GM18507 (cell line): ENCODE results near the gene ALPL.
"Not testable (repeated sequence)": the region's sequence is repeated elsewhere in the genome, so short reads cannot be mapped to it uniquely, and the experiment has no call there.

Source experiments
- DNase-seq: peaks from one replicate; pipeline ENCODE4 v3.0.0; 2011; ENCODE audit warnings: low read depth; ENCODE audit not compliant: insufficient read length; ENCODE audit errors: extremely low spot score
- FAIRE-seq: peaks from 2 replicates; lab custom pipeline; 2011; peaks lifted over from hg19 to GRCh38; lab: Jason Lieb, UNC

Gene ALPL

DNA sequence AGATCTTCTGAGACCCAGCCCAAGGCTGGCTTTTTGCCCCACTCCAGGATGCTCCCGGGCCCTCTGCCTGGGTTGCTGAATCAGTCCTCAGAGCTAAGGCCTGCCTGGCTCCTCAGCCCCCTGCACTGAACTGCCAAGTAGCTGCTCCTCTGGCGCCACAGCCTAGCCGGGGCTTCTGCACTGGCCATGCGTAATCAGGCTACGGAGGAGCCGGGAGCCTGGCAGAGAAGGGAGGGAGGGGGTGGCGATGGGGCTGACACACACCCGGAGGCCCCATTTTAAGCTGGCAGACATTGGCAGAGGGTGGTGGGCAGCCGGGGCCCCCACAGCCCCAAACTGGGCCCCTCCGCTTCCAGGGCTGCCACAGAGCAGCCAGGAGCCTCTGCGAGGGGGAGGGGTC is 38.7 kb downstream of the ALPL start:
- no peak for FAIRE-seq
- DNase-seq, result no peak

GRCh38 chr1:21550097-21550496 is 40.9 kb downstream of the ALPL start:
- no peak for FAIRE-seq

GRCh38 chr1:21550866-21551475 is 41.7 kb downstream of the ALPL start:
- FAIRE-seq, result no peak
- DNase-seq, result no peak

More at GRCh38 chr1:21550097-21550496, 40.9 kb downstream of the ALPL start:
- no peak for DNase-seq

DNA sequence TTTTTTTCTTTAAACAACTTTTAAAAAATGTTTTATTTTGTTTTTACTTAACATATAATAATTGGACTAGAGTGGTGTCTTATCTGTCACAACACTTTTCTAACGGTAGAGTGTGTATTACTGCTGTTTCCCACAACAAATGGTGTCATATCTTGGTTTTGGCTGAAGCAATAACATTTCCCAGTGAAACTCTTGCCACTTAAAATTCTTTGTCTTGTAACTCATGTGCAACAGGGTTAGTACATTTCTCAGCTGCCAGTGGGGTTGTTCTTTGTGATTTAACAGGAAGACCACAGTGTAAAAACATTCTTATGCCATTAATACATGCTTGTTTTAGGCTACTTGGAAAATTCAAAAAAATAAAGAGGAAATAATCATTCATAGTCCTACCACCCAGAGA is 43.5 kb downstream of the ALPL start:
- DNase-seq (no peak), FAIRE-seq (no peak)

DNA sequence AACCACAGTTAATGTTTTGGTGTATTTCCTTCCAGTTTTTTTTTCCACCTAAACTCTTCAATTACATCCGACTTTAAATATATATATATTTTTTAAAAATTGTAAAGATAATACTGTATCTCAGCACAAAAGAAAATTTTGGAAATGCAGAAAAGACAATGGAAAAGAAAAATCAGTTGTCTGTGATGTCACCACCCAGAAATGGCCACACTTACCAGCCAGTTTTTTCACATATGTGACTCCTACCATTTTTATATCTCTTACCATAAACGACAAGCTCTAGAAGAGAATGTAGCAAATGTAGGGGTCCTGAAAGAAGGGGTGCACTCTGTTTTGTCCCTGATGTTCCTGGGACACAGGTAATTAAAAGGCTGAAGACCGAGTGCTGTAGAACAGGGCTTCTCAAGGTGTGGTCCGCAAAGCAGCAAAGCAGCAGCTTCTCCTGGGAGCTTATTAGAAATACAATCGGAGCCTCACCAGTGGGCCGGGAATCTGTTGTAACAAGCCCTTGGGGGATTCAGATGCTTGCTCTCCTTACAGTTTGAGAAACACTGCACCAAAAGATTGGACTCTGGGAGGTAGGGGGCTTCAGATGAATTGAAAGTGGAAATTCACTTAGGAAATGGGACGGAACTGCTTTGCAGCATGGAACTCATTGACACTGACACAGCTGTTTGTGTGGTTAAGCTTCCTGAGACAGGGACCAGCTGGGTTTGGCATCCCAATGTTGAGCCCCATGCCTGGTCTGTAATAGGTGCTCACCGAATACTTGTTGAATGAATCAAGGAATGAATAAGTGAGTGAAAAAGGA is 44.1 kb downstream of the ALPL start:
- no peak for FAIRE-seq
- DNase-seq, result no peak

- DNase-seq (no peak), FAIRE-seq (no peak)
These were observed 50.8 kb downstream of the ALPL start for GRCh38 chr1:21559788-21560567.

GRCh38 chr1:21560916-21561638 is 51.9 kb downstream of the ALPL start:
- FAIRE-seq (no peak), DNase-seq (no peak)

GRCh38 chr1:21562896-21563295 is 53.7 kb downstream of the ALPL start:
- FAIRE-seq, result no peak
- DNase-seq, result no peak

- no peak for FAIRE-seq
- DNase-seq, result no peak
These were observed 54.7 kb downstream of the ALPL start for GRCh38 chr1:21563971-21564370.

DNA sequence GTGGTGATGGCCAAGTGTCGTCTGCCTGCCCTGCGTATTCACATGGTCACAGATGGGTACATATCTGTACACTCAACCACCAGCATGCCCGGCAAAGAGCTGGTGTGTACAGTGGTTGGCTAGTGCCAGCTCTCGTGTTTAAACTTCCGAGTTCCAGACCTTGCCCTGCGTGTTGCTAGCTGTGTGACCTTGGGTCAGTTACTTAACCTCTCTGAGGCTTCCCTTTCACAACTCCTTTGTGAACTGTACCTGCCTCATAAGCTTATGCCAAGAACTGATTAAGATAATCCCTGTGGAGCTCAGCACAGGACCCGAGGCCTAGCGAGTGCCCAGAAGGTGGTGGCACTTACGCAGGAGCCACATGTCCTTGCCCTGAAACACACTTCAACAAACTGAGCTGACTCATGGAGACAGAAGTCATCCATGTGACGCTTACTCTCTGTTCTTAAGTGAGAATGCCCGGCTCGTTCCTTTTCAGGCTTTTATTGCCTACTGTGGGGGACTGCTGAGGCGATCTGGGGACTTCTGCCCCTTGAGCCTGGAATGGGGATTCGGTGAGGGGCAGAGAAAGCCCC is 55.4 kb downstream of the ALPL start:
- no peak for FAIRE-seq
- no peak for DNase-seq

GRCh38 chr1:21565285-21565684 is 56.1 kb downstream of the ALPL start:
- FAIRE-seq (no peak), DNase-seq (no peak)

GRCh38 chr1:21566361-21566760 is 57.1 kb downstream of the ALPL start:
- not testable (repeated sequence) for DNase-seq, FAIRE-seq

DNA sequence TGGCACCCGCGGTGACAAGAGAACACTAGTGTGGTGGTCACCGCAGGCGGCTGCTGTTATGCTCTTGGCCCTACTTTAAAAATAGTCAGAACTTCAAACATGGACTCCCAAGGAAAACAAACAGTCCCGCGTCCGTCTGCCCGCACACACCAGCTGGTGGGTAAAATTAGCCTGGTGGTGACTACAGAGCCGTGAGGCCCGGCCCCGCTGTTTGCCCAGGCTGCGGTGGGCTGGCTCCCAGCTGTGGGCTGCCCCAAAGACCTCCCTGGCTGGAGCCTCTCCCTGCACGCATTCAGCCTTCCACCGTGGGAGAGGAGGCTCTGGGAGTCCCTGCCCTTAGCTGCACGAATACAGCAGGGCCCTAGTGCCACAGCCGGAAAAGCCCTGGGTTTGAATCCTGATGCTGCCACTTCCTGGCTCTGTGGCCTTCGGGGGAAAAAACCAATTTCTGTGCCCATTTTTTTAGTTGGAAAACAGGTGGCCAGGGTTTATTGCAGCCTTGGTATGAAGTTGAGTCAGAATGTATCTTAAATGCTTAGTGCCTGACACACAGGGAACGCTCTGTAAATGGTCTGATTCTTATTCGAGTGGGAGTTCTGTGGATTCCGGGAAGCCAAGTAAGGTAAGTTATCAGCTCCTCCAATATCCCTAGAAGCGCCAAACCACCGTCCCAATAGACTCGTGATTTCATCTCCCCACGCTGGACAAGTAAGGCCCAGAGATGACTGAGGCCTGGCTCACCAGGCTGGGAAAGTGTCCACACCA is 58.2 kb downstream of the ALPL start:
- no peak for FAIRE-seq
- DNase-seq, result no peak

DNA sequence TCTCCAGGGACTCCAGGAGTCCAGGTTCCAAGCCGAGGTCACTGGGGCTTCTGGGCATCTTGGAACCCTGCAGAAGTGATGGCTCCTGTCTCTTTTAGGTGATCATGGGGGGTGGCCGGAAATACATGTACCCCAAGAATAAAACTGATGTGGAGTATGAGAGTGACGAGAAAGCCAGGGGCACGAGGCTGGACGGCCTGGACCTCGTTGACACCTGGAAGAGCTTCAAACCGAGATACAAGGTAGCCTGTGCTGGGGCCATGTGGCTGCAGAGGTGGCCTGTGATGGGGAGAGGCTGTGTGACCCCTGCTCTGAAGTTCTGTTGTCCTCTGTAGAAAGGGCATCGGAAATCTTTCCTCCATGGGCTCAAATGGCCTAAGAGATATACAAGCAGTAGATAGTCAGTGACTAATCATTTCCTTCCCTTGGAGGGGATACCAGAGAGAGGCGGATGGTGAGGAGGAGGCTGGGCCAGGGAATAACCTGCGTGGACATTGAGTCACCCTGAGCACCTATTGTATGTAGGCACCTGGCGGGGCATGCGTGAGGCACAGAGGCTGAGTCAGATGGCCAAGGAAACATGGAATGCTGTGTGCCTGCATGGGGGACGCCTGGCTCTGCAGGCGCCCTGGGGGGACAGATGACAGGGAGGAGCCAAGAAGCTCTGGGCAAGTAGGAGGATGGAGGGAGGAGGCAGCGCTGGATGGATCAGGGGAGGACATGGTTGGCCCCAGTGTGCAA is 59.0 kb downstream of the ALPL start:
- no peak for DNase-seq
- no peak for FAIRE-seq

DNA sequence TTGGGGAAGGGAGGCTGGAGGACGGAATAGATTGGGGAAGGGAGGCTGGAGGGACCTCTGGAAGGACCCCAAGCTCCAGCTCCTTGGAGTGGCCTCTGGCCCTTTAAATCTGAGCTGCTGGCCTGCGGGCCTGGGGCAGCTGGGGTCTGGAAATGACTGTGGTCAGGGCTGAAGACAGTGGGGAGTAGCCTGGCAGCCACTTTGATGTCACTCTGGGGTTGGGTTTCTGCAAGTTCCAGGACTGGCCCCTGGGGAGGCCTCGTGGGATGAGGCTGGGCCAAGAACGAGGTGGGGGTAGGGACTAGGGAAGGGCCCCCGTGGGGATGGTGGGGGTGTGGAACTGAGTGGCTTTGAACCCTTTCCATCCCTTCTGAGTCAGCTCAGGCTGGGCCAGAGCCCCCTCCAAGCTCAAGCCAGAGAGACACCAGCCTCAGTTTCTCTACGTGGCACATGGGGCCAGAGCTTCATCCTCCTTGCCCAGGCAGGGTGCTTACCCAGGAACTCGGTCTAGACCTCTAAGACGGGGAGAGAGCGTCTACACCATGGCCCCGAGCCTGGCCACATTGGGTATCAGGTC is 59.7 kb downstream of the ALPL start:
- FAIRE-seq, result no peak
- no peak for DNase-seq

GRCh38 chr1:21569820-21570527 is 60.8 kb downstream of the ALPL start:
- FAIRE-seq (no peak), DNase-seq (no peak)

GRCh38 chr1:21570528-21570875 is 61.3 kb downstream of the ALPL start:
- no peak for FAIRE-seq
- DNase-seq, result no peak
